Measurements from ENCODE around the gene DCHS1.

GRCh38 chr11:6609502-6610015 is 46.0 kb downstream of the DCHS1 start:
- TF ChIP-seq POLR2A (IDR thresholded peaks at IDR 0.05; ENCODE audit: low read depth, low read length) (peak; percentile 17; the same call in 1 of the 2 replicates), POLR2AphosphoS5 (IDR thresholded peaks at IDR 0.05; ENCODE audit: low read depth, low read length) (no peak)
